ENCODE results near the gene PLEKHG4B.

PLEKHG4B gene

DNA sequence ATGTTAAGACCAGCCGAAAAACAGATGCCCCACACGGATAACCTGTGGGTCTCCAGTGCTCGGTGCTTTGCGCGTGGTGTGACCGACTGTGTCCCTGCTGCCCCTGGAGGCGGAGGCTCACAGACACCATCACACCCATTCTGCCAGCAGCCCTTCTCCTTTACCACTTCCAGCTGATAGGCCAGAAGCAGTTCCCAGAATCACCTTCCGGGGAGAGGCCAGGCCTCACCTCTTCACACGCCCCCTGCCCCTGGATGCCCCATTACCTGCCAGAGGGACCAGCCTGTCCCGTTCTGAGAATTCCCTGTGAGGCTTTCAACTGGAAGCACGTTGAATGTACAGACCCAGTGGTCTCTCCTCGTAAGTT is 77.7 kb downstream of the PLEKHG4B start:
- H3K4me3 ChIP-seq (ENCODE audit: low read depth, low read length): no peak overlapping the region
- TF ChIP-seq, protein P1, sequence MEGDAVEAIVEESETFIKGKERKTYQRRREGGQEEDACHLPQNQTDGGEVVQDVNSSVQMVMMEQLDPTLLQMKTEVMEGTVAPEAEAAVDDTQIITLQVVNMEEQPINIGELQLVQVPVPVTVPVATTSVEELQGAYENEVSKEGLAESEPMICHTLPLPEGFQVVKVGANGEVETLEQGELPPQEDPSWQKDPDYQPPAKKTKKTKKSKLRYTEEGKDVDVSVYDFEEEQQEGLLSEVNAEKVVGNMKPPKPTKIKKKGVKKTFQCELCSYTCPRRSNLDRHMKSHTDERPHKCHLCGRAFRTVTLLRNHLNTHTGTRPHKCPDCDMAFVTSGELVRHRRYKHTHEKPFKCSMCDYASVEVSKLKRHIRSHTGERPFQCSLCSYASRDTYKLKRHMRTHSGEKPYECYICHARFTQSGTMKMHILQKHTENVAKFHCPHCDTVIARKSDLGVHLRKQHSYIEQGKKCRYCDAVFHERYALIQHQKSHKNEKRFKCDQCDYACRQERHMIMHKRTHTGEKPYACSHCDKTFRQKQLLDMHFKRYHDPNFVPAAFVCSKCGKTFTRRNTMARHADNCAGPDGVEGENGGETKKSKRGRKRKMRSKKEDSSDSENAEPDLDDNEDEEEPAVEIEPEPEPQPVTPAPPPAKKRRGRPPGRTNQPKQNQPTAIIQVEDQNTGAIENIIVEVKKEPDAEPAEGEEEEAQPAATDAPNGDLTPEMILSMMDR (IDR thresholded peaks at IDR 0.05; ENCODE audit: low read depth, low read length, missing control alignments): no peak
- DNase-seq (ENCODE audit: low read depth): no peak
- in situ Hi-C loops (cut with HindIII; ENCODE audit: low sequenced_read_pairs): no loop called here

DNA sequence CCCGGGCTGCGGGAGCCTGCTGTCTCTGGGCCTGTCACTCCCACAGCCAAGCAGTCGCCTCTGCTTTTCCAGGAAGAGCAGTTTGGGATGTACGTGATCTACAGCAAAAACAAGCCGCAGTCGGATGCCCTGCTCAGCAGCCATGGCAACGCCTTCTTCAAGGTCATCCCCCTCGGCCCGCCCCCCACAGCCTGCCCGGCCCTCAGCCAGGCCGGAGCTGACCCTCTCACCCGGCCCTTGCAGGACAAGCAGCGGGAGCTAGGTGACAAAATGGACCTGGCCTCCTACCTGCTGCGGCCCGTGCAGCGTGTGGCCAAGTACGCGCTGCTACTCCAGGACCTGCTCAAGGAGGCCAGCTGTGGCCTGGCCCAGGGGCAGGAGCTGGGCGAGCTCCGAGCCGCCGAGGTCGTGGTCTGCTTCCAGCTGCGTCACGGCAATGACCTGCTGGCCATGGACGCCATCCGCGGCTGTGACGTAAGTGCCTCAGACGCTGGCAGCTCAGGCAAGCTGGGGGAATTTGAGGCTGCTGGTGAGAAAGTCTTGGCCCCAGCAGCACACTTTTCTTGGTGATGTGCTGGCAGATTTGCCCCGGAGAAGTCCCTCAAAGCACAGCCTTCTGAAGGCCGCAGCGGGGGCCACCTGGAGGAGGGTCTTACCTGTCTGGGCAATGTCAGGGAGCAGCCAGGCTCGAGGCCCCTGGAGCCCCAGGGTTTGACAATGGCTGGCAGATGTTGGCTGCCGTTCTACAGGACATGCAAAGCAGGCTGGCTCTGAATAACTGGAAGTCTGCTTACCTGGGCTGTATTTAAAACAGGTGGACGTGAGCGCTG is 79.2 kb downstream of the PLEKHG4B start:
- no peak overlapping the region for H3K4me3 ChIP-seq (ENCODE audit: low read depth, low read length)
- DNase-seq (ENCODE audit: low read depth): peak; percentile 18
- in situ Hi-C loops (cut with HindIII; ENCODE audit: low sequenced_read_pairs): no loop called here
- TF ChIP-seq, protein P1 (IDR thresholded peaks at IDR 0.05; ENCODE audit: low read depth, low read length, missing control alignments): no peak

DNA sequence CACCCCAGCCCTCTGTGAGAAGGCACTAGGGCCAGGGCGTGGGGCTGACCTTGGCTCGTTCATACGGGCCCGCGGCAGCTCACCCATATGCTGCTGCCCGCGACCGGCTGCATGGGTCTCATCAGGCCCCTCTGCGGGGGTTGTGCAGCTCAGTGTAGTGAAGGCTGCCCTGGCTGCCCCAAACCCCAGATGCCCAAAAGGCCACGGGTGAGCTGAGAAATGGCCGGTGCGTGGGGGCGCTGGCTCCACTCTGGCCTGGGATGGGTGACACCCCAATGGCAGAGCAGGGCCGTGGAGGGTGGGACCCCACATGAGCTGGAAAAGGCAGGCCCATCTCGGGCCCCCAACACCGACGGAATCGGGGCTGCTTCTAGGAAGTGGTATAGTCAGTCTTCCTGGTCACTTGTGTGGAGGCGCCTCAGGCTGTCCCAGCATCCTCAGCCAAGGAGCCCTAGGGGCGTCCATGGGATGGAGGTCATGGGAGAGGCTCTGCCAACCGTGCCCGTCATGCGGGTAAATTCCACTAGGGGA is 79.9 kb downstream of the PLEKHG4B start:
- no peak overlapping the region for H3K4me3 ChIP-seq (ENCODE audit: low read depth, low read length)
- in situ Hi-C loops (cut with HindIII; ENCODE audit: low sequenced_read_pairs): no loop called here
- TF ChIP-seq, protein P1 (IDR thresholded peaks at IDR 0.05; ENCODE audit: low read depth, low read length, missing control alignments): no peak
- DNase-seq (ENCODE audit: low read depth): no peak

DNA sequence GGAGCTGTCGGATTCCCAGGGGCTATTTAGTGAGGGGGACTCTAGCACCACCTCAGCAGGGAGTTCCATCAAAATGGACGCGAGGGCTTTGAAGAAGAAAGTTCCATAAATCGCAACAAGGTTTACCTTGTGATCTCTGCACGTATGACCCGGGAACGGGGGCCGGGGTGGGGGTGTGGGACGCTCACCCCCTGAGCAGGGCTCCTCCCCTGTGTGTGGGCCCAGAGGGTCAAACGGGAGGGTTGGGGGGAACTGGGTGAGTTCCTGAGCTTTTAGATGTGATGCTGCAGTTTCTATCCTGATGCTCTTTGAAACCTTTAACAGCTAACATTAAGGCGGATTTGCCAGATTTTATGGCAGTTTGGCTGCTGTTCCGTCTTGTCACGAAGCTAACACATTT is 80.5 kb downstream of the PLEKHG4B start:
- H3K4me3 ChIP-seq (ENCODE audit: low read depth, low read length): no peak overlapping the region
- in situ Hi-C loops (cut with HindIII; ENCODE audit: low sequenced_read_pairs): no loop called here
- TF ChIP-seq, protein P1 (IDR thresholded peaks at IDR 0.05; ENCODE audit: low read depth, low read length, missing control alignments): no peak
- DNase-seq (ENCODE audit: low read depth): no peak

DNA sequence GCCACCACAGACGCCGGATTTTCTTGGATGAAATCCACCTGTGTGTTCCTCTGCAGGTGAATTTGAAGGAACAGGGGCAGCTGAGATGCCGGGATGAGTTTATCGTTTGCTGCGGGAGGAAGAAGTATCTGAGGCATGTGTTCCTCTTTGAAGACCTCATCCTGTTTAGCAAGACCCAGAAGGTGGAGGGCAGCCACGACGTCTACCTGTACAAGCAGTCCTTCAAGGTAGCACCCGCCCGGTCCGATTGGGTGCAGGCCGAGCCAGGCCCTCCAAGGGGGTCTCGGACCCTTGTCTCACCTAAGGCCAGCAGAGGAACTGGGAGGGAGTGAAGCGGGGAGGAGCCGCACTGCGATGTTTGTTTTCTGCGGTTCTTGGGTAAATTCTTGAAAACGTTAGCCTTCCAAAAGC is 80.9 kb downstream of the PLEKHG4B start:
- no peak overlapping the region for H3K4me3 ChIP-seq (ENCODE audit: low read depth, low read length)
- in situ Hi-C loops (cut with HindIII; ENCODE audit: low sequenced_read_pairs): no loop called here
- TF ChIP-seq, protein P1 (IDR thresholded peaks at IDR 0.05; ENCODE audit: low read depth, low read length, missing control alignments): no peak
- no peak for DNase-seq (ENCODE audit: low read depth)

DNA sequence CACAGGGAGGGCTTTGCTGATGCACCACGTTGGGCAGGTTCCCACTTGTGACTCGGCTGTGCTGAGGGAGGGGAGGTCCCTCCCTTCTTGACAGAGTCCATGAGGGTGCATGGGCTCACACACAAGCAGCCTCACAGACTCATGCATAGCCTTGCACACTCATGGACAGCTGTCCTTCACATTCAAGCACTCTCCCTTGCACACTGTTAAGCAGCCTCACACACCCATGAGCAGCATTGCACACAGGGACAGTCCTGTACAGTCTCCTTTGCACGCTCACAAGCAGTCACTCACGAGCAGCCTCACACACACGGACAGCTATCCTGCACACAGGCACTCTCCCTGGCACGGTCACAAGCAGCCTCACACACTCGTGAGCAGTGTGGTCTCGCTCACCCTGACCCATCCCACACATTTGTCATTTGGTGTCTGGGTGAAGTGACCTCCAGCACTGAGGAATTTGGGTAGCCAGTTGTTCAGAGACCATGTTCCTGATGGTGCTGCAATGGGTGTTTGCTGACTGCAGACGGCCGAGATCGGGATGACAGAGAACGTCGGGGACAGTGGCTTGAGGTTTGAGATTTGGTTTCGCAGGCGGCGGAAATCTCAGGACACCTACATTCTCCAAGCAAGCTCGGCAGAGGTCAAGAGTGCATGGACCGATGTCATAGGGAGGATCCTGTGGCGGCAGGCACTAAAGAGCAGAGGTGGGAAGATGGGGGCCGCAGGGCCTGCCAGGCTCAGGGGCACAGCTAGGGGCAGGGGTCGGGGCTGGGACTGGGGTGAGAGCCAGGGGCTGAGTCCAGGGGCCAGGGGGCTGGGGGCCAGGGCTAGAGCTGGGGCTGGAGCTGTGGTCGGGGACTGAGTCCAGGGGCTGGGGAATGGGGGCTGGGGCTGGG is 81.7 kb downstream of the PLEKHG4B start:
- in situ Hi-C loops (cut with HindIII; ENCODE audit: low sequenced_read_pairs): no loop called here
- H3K4me3 ChIP-seq (ENCODE audit: low read depth, low read length): no peak overlapping the region

More for the DNA sequence above, 81.7 kb downstream of the PLEKHG4B start:
- TF ChIP-seq, protein P1 (IDR thresholded peaks at IDR 0.05; ENCODE audit: low read depth, low read length, missing control alignments): no peak
- no peak for DNase-seq (ENCODE audit: low read depth)

All from astrocyte of the cerebellum (primary cell).